ENCODE measurements around the gene RAB33B.

The RAB33B gene

GRCh38 chr4:139525414-139525813 is 71.5 kb downstream of the RAB33B start:
- Mint-ChIP-seq H3K4me1 (ENCODE audit: low read depth) (peaks cover 58% of the 10 kb centered on the region), H3K27ac (no peak overlapping the region), H3K9me3 (no peaks in the 10 kb centered on the region), H3K27me3 (no peaks in the 10 kb centered on the region), H3K4me3 (no peak overlapping the region), H3K36me3 (ENCODE audit: low read depth) (peaks cover 85% of the 10 kb centered on the region)
- intact Hi-C loops (cut with micrococcal nuclease), result loop anchor here (5.0 kb wide), 1 partner anchor 108 kb away; no protein-coding TSS in a partner anchor

Data from dendritic cell treated with granulocyte-macrophage colony-stimulating factor and Interleukin-4, amounts not matched to agents 40 ng/mL and 50 ng/mL, for 4 days (primary cell).